Measurements from ENCODE around the gene POLR2J2.
"Not testable (repeated sequence)": the region's sequence is repeated elsewhere in the genome, so short reads cannot be mapped to it uniquely, and the experiment has no call there.

The POLR2J2 gene

GRCh38 chr7:102689436-102690282 is 18.2 kb upstream of the POLR2J2 start:
- not testable (repeated sequence) for DNase-seq (ENCODE audit: low read depth, low spot score); H3K4me3 ChIP-seq; H3K9me3 ChIP-seq (ENCODE audit: low read depth, low read length); H3K27ac ChIP-seq; H3K36me3 ChIP-seq (ENCODE audit: insufficient read depth, low read length); H3K9ac ChIP-seq (ENCODE audit: insufficient read length)

- H3K4me3 ChIP-seq, result not testable (repeated sequence)
Measured at GRCh38 chr7:102688299-102689036, 17.0 kb upstream of the POLR2J2 start.

GRCh38 chr7:102682560-102682959 is 11.1 kb upstream of the POLR2J2 start:
- not testable (repeated sequence) for DNase-seq (ENCODE audit: low read depth, low spot score); H3K9ac ChIP-seq (ENCODE audit: insufficient read length); H3K9me3 ChIP-seq (ENCODE audit: low read depth, low read length); H3K36me3 ChIP-seq (ENCODE audit: insufficient read depth, low read length); H3K27ac ChIP-seq; H3K4me3 ChIP-seq

More at GRCh38 chr7:102688299-102689036, 17.0 kb upstream of the POLR2J2 start:
- H3K9me3 ChIP-seq (ENCODE audit: low read depth, low read length); H3K9ac ChIP-seq (ENCODE audit: insufficient read length); H3K36me3 ChIP-seq (ENCODE audit: insufficient read depth, low read length); H3K27ac ChIP-seq; DNase-seq (ENCODE audit: low read depth, low spot score): not testable (repeated sequence)

- DNase-seq (ENCODE audit: low read depth, low spot score); H3K4me3 ChIP-seq; H3K27ac ChIP-seq; H3K9me3 ChIP-seq (ENCODE audit: low read depth, low read length); H3K36me3 ChIP-seq (ENCODE audit: insufficient read depth, low read length); H3K9ac ChIP-seq (ENCODE audit: insufficient read length): not testable (repeated sequence)
Measured at GRCh38 chr7:102680780-102681179, 9.3 kb upstream of the POLR2J2 start.

GRCh38 chr7:102675545-102675944 is 4.1 kb upstream of the POLR2J2 start:
- not testable (repeated sequence) for H3K4me3 ChIP-seq; DNase-seq (ENCODE audit: low read depth, low spot score); H3K36me3 ChIP-seq (ENCODE audit: insufficient read depth, low read length); H3K27ac ChIP-seq; H3K9ac ChIP-seq (ENCODE audit: insufficient read length); H3K9me3 ChIP-seq (ENCODE audit: low read depth, low read length)

- not testable (repeated sequence) for H3K9ac ChIP-seq (ENCODE audit: insufficient read length); DNase-seq (ENCODE audit: low read depth, low spot score); H3K27ac ChIP-seq; H3K4me3 ChIP-seq; H3K9me3 ChIP-seq (ENCODE audit: low read depth, low read length); H3K36me3 ChIP-seq (ENCODE audit: insufficient read depth, low read length)
Measured at GRCh38 chr7:102673447-102674067, 2.1 kb upstream of the POLR2J2 start.

- not testable (repeated sequence) for H3K36me3 ChIP-seq (ENCODE audit: insufficient read depth, low read length); H3K27ac ChIP-seq; H3K4me3 ChIP-seq; H3K9me3 ChIP-seq (ENCODE audit: low read depth, low read length); H3K9ac ChIP-seq (ENCODE audit: insufficient read length); DNase-seq (ENCODE audit: low read depth, low spot score)
Measured at GRCh38 chr7:102671956-102672307, 469 bp upstream of the POLR2J2 start.

GRCh38 chr7:102667523-102667922 is 3.9 kb downstream of the POLR2J2 start:
- H3K9ac ChIP-seq (ENCODE audit: insufficient read length); H3K27ac ChIP-seq; DNase-seq (ENCODE audit: low read depth, low spot score); H3K9me3 ChIP-seq (ENCODE audit: low read depth, low read length); H3K36me3 ChIP-seq (ENCODE audit: insufficient read depth, low read length); H3K4me3 ChIP-seq: not testable (repeated sequence)

- H3K9me3 ChIP-seq (ENCODE audit: low read depth, low read length); H3K27ac ChIP-seq; H3K9ac ChIP-seq (ENCODE audit: insufficient read length); H3K36me3 ChIP-seq (ENCODE audit: insufficient read depth, low read length); DNase-seq (ENCODE audit: low read depth, low spot score); H3K4me3 ChIP-seq: not testable (repeated sequence)
Measured at GRCh38 chr7:102666850-102667249, 4.6 kb downstream of the POLR2J2 start.

- not testable (repeated sequence) for H3K36me3 ChIP-seq (ENCODE audit: insufficient read depth, low read length); DNase-seq (ENCODE audit: low read depth, low spot score); H3K27ac ChIP-seq; H3K9ac ChIP-seq (ENCODE audit: insufficient read length); H3K4me3 ChIP-seq; H3K9me3 ChIP-seq (ENCODE audit: low read depth, low read length)
Measured at GRCh38 chr7:102664765-102665164, 6.7 kb downstream of the POLR2J2 start.

- H3K27ac ChIP-seq; H3K9ac ChIP-seq (ENCODE audit: insufficient read length); H3K36me3 ChIP-seq (ENCODE audit: insufficient read depth, low read length); DNase-seq (ENCODE audit: low read depth, low spot score); H3K9me3 ChIP-seq (ENCODE audit: low read depth, low read length); H3K4me3 ChIP-seq: not testable (repeated sequence)
Measured at GRCh38 chr7:102649924-102650323, 21.5 kb downstream of the POLR2J2 start, which contains the start of gene SPDYE2B. Gene SPDYE2B, plus strand, starts transcription at chr7:102650319. Its CDS starts 2,030 bp downstream, at chr7:102652349.

GRCh38 chr7:102647813-102648212 is 23.6 kb downstream of the POLR2J2 start:
- H3K36me3 ChIP-seq (ENCODE audit: insufficient read depth, low read length); H3K27ac ChIP-seq; H3K9me3 ChIP-seq (ENCODE audit: low read depth, low read length); H3K4me3 ChIP-seq; H3K9ac ChIP-seq (ENCODE audit: insufficient read length); DNase-seq (ENCODE audit: low read depth, low spot score): not testable (repeated sequence)

- not testable (repeated sequence) for DNase-seq (ENCODE audit: low read depth, low spot score); H3K9me3 ChIP-seq (ENCODE audit: low read depth, low read length); H3K9ac ChIP-seq (ENCODE audit: insufficient read length)
Measured at GRCh38 chr7:102643404-102643803, 28.1 kb downstream of the POLR2J2 start.

GRCh38 chr7:102642691-102643090 is 28.8 kb downstream of the POLR2J2 start, which contains the start of gene UPK3BL1:
Gene UPK3BL1, minus strand, starts transcription at chr7:102642791. Its CDS starts 50 bp downstream, at chr7:102642741.
- H3K27ac ChIP-seq; DNase-seq (ENCODE audit: low read depth, low spot score); H3K4me3 ChIP-seq; H3K36me3 ChIP-seq (ENCODE audit: insufficient read depth, low read length); H3K9ac ChIP-seq (ENCODE audit: insufficient read length); H3K9me3 ChIP-seq (ENCODE audit: low read depth, low read length): not testable (repeated sequence)

More at GRCh38 chr7:102643404-102643803, 28.1 kb downstream of the POLR2J2 start:
- H3K36me3 ChIP-seq (ENCODE audit: insufficient read depth, low read length); H3K27ac ChIP-seq; H3K4me3 ChIP-seq: not testable (repeated sequence)
